Thyroid gland (tissue), 4 donors: ENCODE results near the gene ROS1. TPM values are rescaled to one million over a fixed set of nuclear protein-coding genes. Genes with fewer than 3 reads are reported as not detected.
A peak's percentile ranks its signal among the peaks of the same experiment; 100 is the strongest.
"Not testable (repeated sequence)": the region's sequence is repeated elsewhere in the genome, so short reads cannot be mapped to it uniquely, and the experiment has no call there.

Source experiments
- DNase-seq, 2 donors: peaks; one replicate each; pipeline ENCODE4 v3.0.0-alpha.2; 2019
- H3K27ac ChIP-seq, 3 donors: fragments of 200-600 bp; sonication (generic); 1 replicate in 2 of 3; 2 replicates in 1 of 3; pipeline ENCODE4 v1.5.1; 2016 to 2019; ENCODE audit warnings: mild to moderate bottlenecking in 1 of 3, moderate library complexity in 1 of 3
- H3K27me3 ChIP-seq: fragments of 200-600 bp; sonication (generic); one replicate; pipeline ENCODE4 v1.5.1; 2019
- H3K36me3 ChIP-seq, 2 donors: fragments of 200-600 bp; sonication (generic); one replicate each; pipeline ENCODE4 v1.5.1; 2016 to 2019
- H3K4me1 ChIP-seq, 2 donors: fragments of 200-600 bp; sonication (generic); one replicate each; pipeline ENCODE4 v1.5.1; 2017 to 2019
- H3K4me3 ChIP-seq, 3 donors: fragments of 200-600 bp; sonication (generic); replicated peaks in 1 of 3; 1 replicate in 2 of 3; 2 replicates in 1 of 3; pipeline ENCODE4 v1.5.1; 2016; ENCODE audit warnings: mild to moderate bottlenecking in 1 of 3
- H3K9me3 ChIP-seq: fragments of 200-600 bp; sonication (generic); one replicate; pipeline ENCODE4 v1.5.1; 2017
- POLR2A ChIP-seq, 2 donors: fragments of 450-650 bp; IDR thresholded peaks; one replicate each; pipeline ENCODE4 v1.6.1; 2017; ENCODE audit warnings: antibody characterized with exemption in 2 of 2, mild to moderate bottlenecking in 2 of 2, moderate library complexity in 1 of 2
- WGBS, 2 donors: methylation state at CpG; one replicate each; pipeline ENCODE4 v1.1.5; 2017; 5-methylcytosine and 5-hydroxymethylcytosine counted together
- intact Hi-C: fragments of 100-400 bp; cut with DNase I; formaldehyde crosslinking; loops from one replicate; pipeline ENCODE4 v1.15.1; 2023
- small RNA-seq: library from RNA; depleted of rRNA; stranded (forward); fragments of <200 nt; gene quantifications from one replicate; pipeline ENCODE3, GENCODE V24; 2016
- total RNA-seq, 4 donors: library from RNA; depleted of rRNA; stranded (reverse); fragments of >200 nt; gene quantifications; one replicate each; pipeline ENCODE4 v1.2.3, GENCODE V29; 2016
- TF ChIP-seq, protein P1 (sequence below), 6 experiments: fragments of 200-600 bp in 3 of 6; fragments of 450-650 bp in 3 of 6; sonication (generic) in 3 of 6; IDR thresholded peaks; one replicate each; pipeline ENCODE4 v1.5.1; 2016 to 2019; ENCODE audit warnings: antibody characterized with exemption in 6 of 6, mild to moderate bottlenecking in 2 of 6, inconsistent platforms in 1 of 6, moderate library complexity in 1 of 6

Gene ROS1
- total RNA-seq, 4 donors from 2014 or later, result not detected

DNA sequence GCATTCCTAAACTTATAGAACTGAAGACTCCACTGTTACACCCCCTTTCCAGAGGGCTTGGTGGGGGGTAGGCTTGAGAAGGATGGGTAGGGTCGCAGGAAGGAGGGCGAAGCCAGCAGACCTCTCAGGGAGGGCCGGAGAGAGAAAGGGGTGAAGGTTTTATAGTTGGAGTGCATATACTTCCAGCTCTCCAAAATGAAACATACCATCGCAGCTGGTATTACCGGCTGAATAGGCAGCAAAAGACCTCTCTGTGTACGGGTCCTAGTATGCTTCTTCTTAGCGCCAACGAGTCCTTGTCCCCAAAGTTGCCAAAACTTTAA is 161.4 kb downstream of the ROS1 start:
- no peaks in the 10 kb centered on the region for H3K9me3 ChIP-seq
- peaks cover 9 to 14% of the 10 kb centered on the region in 2 donors for H3K4me1 ChIP-seq

DNA sequence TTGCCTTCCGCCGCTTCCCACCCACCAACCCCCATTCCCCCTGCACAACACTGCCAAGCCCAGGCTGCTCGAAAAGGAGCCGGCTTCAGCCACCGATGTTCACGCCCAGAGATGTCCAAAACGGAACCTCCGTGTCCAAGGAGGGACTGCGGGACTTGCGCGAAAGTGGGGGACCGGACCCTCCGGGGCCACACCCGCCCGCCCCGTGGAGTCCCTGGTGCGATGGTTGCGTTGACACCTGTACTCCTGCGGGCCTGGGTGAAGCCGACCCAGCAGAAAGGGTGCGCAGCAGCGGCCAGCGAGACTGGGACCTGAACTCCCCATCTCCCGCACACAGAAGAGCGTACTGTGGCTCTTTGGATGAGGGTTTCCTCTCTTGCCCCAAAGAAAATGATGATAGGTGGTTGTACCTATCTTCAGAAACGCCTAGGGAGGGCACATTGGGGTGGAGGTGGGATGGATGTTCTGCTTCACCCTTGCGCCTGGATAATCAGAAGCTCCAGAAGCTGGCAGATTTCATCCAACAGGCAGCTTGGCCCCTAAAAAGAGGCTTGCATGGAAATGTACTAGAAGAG is 162.3 kb downstream of the ROS1 start:
- peaks cover 37% of the 10 kb centered on the region for H3K27me3 ChIP-seq
- TF ChIP-seq, protein P1, sequence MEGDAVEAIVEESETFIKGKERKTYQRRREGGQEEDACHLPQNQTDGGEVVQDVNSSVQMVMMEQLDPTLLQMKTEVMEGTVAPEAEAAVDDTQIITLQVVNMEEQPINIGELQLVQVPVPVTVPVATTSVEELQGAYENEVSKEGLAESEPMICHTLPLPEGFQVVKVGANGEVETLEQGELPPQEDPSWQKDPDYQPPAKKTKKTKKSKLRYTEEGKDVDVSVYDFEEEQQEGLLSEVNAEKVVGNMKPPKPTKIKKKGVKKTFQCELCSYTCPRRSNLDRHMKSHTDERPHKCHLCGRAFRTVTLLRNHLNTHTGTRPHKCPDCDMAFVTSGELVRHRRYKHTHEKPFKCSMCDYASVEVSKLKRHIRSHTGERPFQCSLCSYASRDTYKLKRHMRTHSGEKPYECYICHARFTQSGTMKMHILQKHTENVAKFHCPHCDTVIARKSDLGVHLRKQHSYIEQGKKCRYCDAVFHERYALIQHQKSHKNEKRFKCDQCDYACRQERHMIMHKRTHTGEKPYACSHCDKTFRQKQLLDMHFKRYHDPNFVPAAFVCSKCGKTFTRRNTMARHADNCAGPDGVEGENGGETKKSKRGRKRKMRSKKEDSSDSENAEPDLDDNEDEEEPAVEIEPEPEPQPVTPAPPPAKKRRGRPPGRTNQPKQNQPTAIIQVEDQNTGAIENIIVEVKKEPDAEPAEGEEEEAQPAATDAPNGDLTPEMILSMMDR (IDR thresholded peaks at IDR 0.05), result no peak
- no peak for TF ChIP-seq POLR2A (IDR thresholded peaks at IDR 0.05)
- WGBS, 2 donors, result 12 to 13% methylated on average over 9 to 22 of the region's 27 CpGs

More for the DNA sequence above, 161.4 kb downstream of the ROS1 start:
- Histone ChIP-seq H3K27ac (no peak overlapping the region), H3K4me3 (peak overlapping the region in 1 of 3 donors; percentile 24), H3K36me3 (no peaks in the 10 kb centered on the region), H3K27me3 (peaks cover 37% of the 10 kb centered on the region)
- DNase-seq, result no peak
- TF ChIP-seq, protein P1 (IDR thresholded peaks at IDR 0.05), result no peak
- no peak for TF ChIP-seq POLR2A (IDR thresholded peaks at IDR 0.05)
- 2 to 4% methylated on average over 8 of the region's 8 CpGs for whole genome bisulfite sequencing, 2 donors
- intact Hi-C loops, result no loop called here

DNA sequence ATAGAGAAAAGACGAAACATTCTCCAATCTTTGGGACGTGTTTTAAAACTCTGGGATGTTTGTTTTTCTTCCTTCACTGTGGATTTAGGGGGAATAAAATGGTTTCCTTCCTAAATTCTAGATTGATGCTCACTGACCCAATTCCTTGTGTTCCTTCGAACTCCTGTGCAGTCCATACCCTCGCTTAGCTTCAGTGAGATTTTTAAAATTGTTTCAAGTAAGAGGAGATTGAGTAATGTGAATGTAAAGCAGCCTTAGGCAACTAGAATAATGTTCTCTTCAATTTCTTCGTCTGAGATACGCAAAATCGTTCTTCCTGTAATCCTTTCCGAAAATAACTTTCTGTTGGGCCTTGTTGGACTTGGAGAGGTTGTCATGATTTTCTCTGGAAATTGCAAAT is 162.9 kb downstream of the ROS1 start:
- WGBS, 2 donors, result 27 to 35% methylated on average over 8 of the region's 8 CpGs
- no peaks in the 10 kb centered on the region for H3K36me3 ChIP-seq
- no peak for TF ChIP-seq POLR2A (IDR thresholded peaks at IDR 0.05)
- TF ChIP-seq, protein P1 (IDR thresholded peaks at IDR 0.05), result no peak
- intact Hi-C loops, result no loop called here
- no peak overlapping the region for H3K4me3 ChIP-seq
- H3K27me3 ChIP-seq, result peaks cover 31% of the 10 kb centered on the region
- no peak for DNase-seq
- H3K9me3 ChIP-seq, result no peaks in the 10 kb centered on the region
- H3K27ac ChIP-seq, result no peak overlapping the region
- H3K4me1 ChIP-seq, result peaks cover 9 to 14% of the 10 kb centered on the region in 2 donors

More for the DNA sequence above, 162.3 kb downstream of the ROS1 start:
- H3K4me1 ChIP-seq, result peaks cover 9 to 14% of the 10 kb centered on the region in 2 donors
- intact Hi-C loops, result no loop called here
- H3K27ac ChIP-seq, result no peak overlapping the region
- no peak for DNase-seq
- H3K36me3 ChIP-seq, result no peaks in the 10 kb centered on the region
- no peaks in the 10 kb centered on the region for H3K9me3 ChIP-seq
- H3K4me3 ChIP-seq, result no peak overlapping the region

DNA sequence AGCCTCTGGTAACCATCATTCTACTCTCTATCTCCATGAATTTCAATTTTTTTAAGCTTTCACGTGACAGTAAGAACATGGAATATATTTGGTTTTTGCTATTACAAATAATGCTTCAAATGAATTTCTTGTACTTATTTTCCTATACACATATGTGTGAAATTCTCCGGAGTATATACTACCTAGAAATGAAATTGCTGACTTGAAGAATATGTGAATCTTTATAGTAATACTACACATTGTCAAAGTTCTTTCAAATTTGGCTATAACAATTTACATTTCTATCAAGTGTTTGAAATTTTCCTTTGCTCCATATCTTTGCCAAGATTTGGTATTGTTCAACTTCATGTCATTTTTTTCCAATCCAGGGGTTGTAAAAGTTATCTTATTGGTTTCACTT is 172.0 kb downstream of the ROS1 start:
- Histone ChIP-seq H3K4me3 (no peak overlapping the region), H3K9me3 (no peaks in the 10 kb centered on the region), H3K4me1 (no peaks in the 10 kb centered on the region), H3K36me3 (no peaks in the 10 kb centered on the region), H3K27ac (no peak overlapping the region), H3K27me3 (no peaks in the 10 kb centered on the region)
- no peak for DNase-seq
- TF ChIP-seq, protein P1 (IDR thresholded peaks at IDR 0.05), result no peak
- no peak for TF ChIP-seq POLR2A (IDR thresholded peaks at IDR 0.05)
- 87 to 90% methylated on average over 2 of the region's 2 CpGs for WGBS, 2 donors
- intact Hi-C loops, result no loop called here

DNA sequence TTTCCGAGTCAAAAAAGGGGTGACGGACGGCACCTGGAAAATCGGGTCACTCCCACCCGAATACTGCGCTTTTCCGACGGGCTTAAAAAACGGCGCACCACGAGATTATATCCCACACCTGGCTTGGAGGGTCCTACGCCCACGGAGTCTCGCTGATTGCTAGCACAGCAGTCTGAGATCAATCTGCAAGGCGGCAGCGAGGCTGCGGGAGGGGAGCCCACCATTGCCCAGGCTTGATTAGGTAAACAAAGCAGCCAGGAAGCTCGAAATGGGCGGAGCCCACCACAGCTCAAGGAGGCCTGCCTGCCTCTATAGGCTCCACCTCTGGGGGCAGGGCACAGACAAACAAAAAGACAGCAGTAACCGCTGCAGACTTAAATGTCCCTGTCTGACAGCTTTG is 180.8 kb downstream of the ROS1 start:
- H3K9me3 ChIP-seq, H3K36me3 ChIP-seq, H3K27ac ChIP-seq, H3K4me3 ChIP-seq, intact Hi-C loops, DNase-seq, H3K4me1 ChIP-seq, H3K27me3 ChIP-seq: not testable (repeated sequence)
- 86 to 93% methylated on average over 17 of the region's 20 CpGs for WGBS, 2 donors

DNA sequence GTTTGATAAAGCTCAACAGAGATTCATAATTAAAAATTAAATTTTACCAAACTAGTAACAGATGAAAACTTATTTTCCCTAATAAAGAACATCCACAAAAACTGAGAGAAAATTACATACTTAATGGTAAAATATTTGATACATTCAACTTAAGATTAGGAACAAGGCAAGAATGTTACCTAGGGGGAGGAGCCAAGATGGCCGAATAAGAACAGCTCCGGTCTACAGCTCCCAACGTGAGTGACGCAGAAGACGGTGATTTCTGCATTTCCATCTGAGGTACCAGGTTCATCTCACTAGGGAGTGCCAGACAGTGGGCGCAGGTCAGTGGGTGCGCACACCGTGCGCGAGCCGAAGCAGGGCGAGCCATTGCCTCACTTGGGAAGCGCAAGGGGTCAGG is 181.2 kb downstream of the ROS1 start:
- H3K4me1 ChIP-seq, DNase-seq, H3K36me3 ChIP-seq, H3K4me3 ChIP-seq, H3K9me3 ChIP-seq, H3K27ac ChIP-seq, H3K27me3 ChIP-seq, intact Hi-C loops: not testable (repeated sequence)
- 73% methylated on average over 13 of the region's 13 CpGs for WGBS, 2 donors

Small RNA genes within 50 kb of the gene (small RNA-seq; reads per million reads assigned to genes)
- gene RN7SKP18 (not detected), gene RNU6-253P (not detected)

Other genes starting within 250 kb of the ROS1 start
- gene VGLL2, start 160.4 kb downstream of the ROS1 start, total RNA-seq, result not detected
- 10 to 100 TPM; 13.5 to 25.9 (median 21.2) TPM for gene DCBLD1, start 56.7 kb upstream of the ROS1 start, total RNA-seq
- gene GOPC, start 176.6 kb upstream of the ROS1 start, total RNA-seq, result 10 to 100 TPM; 37.9 to 49.5 (median 41.7) TPM
- 10 to 100 TPM; 35.5 to 44.0 (median 41.4) TPM for gene NUS1, start 249.5 kb upstream of the ROS1 start, total RNA-seq